ENCODE data around the gene RASA2. TPM values are rescaled to one million over a fixed set of nuclear protein-coding genes. Genes with fewer than 3 reads are reported as not detected.

RASA2 gene
- total and polyA plus RNA-seq, 2 experiments from 2014 or later, result 6.3 to 18.0 TPM

DNA sequence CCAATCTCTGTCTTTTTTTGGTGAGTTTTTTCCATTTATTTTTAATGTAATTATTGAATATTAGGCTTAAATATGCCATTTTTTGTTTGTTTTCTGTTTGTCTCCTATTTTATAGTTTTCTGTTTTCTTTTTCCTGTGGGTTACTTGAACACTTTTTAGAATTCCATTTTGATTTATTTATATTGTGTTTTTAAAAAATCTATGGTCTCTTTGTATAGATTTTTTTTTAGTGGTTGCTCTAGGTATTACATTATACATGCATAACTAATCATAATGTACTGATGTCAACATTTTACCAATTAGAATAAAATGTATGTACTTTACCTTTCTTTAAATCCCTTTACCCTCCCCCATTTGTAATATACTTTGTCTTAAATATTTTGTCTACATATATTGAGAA lies 56.2 kb downstream of the RASA2 start:
- no peaks in the 10 kb centered on the region for H3K9me3 ChIP-seq (ENCODE audit: low read depth)
- H3K4me1 ChIP-seq (ENCODE audit: low read depth), result no peaks in the 10 kb centered on the region
- H3K36me3 ChIP-seq, result peaks cover 3% of the 10 kb centered on the region
- DNase-seq (ENCODE audit: low read depth in 1 of 2, low spot score in 1 of 2), result no peak
- no peak for TF ChIP-seq CTCF (IDR thresholded peaks at IDR 0.05; ENCODE audit: low read depth, low read length)
- H3K27ac ChIP-seq, result no peak overlapping the region
- no peaks in the 10 kb centered on the region for H3K27me3 ChIP-seq
- H3K4me3 ChIP-seq, result no peak overlapping the region

DNA sequence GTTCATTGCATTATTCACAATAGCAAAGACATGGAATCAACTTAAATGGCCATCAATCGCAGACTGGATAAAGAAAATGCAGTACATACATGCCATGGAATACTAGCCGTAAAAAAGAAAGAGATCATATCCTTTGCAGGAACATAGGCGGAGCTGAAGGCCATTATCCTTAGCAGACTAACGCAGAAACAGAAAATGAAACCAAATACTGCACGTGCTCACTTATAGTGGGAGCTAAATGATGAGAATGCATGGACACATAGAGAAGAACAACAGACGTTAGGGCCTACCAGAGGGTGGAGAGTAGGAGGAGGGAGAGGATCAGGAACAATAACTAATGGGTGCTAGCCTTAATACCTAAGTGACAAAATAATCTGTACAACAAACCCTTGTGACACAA lies 57.9 kb downstream of the RASA2 start:
- Histone ChIP-seq H3K27ac (no peak overlapping the region), H3K4me3 (no peak overlapping the region), H3K9me3 (ENCODE audit: low read depth) (no peaks in the 10 kb centered on the region), H3K4me1 (ENCODE audit: low read depth) (no peaks in the 10 kb centered on the region), H3K27me3 (no peaks in the 10 kb centered on the region), H3K36me3 (peaks cover 3% of the 10 kb centered on the region)
- no peak for TF ChIP-seq CTCF (IDR thresholded peaks at IDR 0.05; ENCODE audit: low read depth, low read length)
- no peak for DNase-seq (ENCODE audit: low read depth in 1 of 2, low spot score in 1 of 2)

GRCh38 chr3:141546081-141546480 lies 59.3 kb downstream of the RASA2 start:
- Histone ChIP-seq H3K27me3 (no peaks in the 10 kb centered on the region), H3K4me1 (ENCODE audit: low read depth) (no peaks in the 10 kb centered on the region), H3K4me3 (no peak overlapping the region), H3K9me3 (ENCODE audit: low read depth) (no peaks in the 10 kb centered on the region), H3K36me3 (peaks cover 3% of the 10 kb centered on the region), H3K27ac (no peak overlapping the region)
- TF ChIP-seq CTCF (IDR thresholded peaks at IDR 0.05; ENCODE audit: low read depth, low read length), result no peak
- no peak for DNase-seq (ENCODE audit: low read depth in 1 of 2, low spot score in 1 of 2)

DNA sequence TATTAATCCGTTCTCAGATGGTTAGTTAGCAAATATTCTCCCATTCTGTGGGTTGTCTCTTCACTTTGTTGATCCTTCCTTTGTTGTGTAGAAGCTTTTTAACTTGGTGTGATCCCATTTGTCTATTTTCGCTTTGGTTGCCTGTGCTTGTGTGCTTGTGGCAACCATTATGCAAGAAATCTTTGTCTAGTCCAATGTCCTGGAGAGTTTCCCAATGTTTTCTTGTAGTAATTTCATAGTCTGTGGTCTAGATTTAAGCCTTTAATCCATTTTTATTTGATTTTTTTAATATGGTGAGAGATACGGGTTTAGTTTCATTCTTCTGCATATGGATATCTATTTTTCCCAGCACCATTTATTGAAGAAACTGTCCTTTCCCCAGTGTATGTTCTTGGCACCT lies 59.8 kb downstream of the RASA2 start:
- Histone ChIP-seq H3K9me3 (ENCODE audit: low read depth) (no peaks in the 10 kb centered on the region), H3K27me3 (no peaks in the 10 kb centered on the region), H3K27ac (no peak overlapping the region), H3K36me3 (peaks cover 3% of the 10 kb centered on the region), H3K4me3 (no peak overlapping the region), H3K4me1 (ENCODE audit: low read depth) (no peaks in the 10 kb centered on the region)
- no peak for DNase-seq (ENCODE audit: low read depth in 1 of 2, low spot score in 1 of 2)
- no peak for TF ChIP-seq CTCF (IDR thresholded peaks at IDR 0.05; ENCODE audit: low read depth, low read length)

DNA sequence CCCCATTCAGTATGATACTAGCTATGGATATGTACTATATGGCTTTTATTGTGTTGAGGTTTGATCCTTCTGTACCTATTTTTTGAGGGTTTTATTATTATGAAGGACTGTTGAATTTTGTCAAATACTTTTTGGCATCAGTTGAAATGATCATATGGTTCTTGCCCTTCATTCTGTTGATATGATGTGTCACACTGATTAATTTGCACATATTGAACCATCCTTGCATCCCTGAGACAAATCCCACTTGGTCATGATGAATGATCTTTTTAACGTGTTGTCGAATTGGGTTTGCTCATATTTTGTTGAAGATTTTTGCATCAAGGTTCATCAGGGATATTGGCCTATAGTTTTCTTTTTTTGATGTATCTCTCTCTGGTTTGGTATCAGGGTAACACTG lies 61.0 kb downstream of the RASA2 start:
- H3K27ac ChIP-seq, result no peak overlapping the region
- H3K9me3 ChIP-seq (ENCODE audit: low read depth), result no peaks in the 10 kb centered on the region
- H3K36me3 ChIP-seq, result peaks cover 3% of the 10 kb centered on the region
- TF ChIP-seq CTCF (IDR thresholded peaks at IDR 0.05; ENCODE audit: low read depth, low read length), result no peak
- no peak for DNase-seq (ENCODE audit: low read depth in 1 of 2, low spot score in 1 of 2)
- no peak overlapping the region for H3K4me3 ChIP-seq
- no peaks in the 10 kb centered on the region for H3K27me3 ChIP-seq
- H3K4me1 ChIP-seq (ENCODE audit: low read depth), result no peaks in the 10 kb centered on the region

Data from cardiac muscle cell (in vitro differentiated cells and primary cell).